ENCODE measurements around the gene PPCS. TPM values are rescaled to one million over a fixed set of nuclear protein-coding genes. Genes with fewer than 3 reads are reported as not detected.

The PPCS gene
- total and polyA plus RNA-seq, 9 of the 15 experiments (the other 6 are each of a cell fraction or from before 2014, with no cell fraction given): 7.9 to 34.6 (median 14.8) TPM

Small RNAs within 50 kb of the gene (small RNA-seq; reads per million reads assigned to genes)
- not detected for gene TMSB4XP1

Other genes starting within 250 kb of the PPCS start
- 17.9 and 19.3 TPM in 2 replicates for gene FOXJ3, start 121.3 kb upstream of the PPCS start, total RNA-seq (2014; rRNA removed)
- gene FOXJ3, start 121.3 kb upstream of the PPCS start, total RNA-seq (2014; rRNA removed; fragmentation: Illumina TruSeq; extraction: Trizol): 23.4 and 27.8 TPM in 2 replicates
- gene FOXJ3, start 121.3 kb upstream of the PPCS start, total RNA-seq (2015; rRNA removed; fragmentation: Illumina TruSeq; extraction: Trizol): 22.0 and 23.5 TPM in 2 replicates
- gene FOXJ3, start 121.3 kb upstream of the PPCS start, total RNA-seq (2021): 35.3 and 35.4 TPM in 2 replicates
- gene FOXJ3, start 121.3 kb upstream of the PPCS start, polyA plus RNA-seq (2011; rRNA removed): 30.5 and 60.5 TPM in 2 replicates
- gene FOXJ3, start 121.3 kb upstream of the PPCS start, polyA plus RNA-seq (2014; fragmentation: Illumina TruSeq; extraction: Trizol): 27.7 and 34.6 TPM in 2 replicates
- gene FOXJ3, start 121.3 kb upstream of the PPCS start, polyA plus RNA-seq (2014; fragmentation: Nextera tagmentation; extraction: Ambion mirVana): 10 to 100 TPM in 1 of 2 experiments, 1 to 10 TPM in 1; 8.7 to 13.1 TPM
- gene FOXJ3, start 121.3 kb upstream of the PPCS start, polyA plus RNA-seq (2014; rRNA removed): 19.0 and 20.1 TPM in 2 replicates
- gene RIMKLA, start 75.8 kb upstream of the PPCS start, total RNA-seq (2014; rRNA removed): under 0.01 TPM in 1 of 2 replicates, not detected in the other
- gene RIMKLA, start 75.8 kb upstream of the PPCS start, total RNA-seq (2014; rRNA removed; fragmentation: Illumina TruSeq; extraction: Trizol): not detected in 2 replicates
- gene RIMKLA, start 75.8 kb upstream of the PPCS start, total RNA-seq (2015; rRNA removed; fragmentation: Illumina TruSeq; extraction: Trizol): not detected in 2 replicates
- gene RIMKLA, start 75.8 kb upstream of the PPCS start, total RNA-seq (2021): 0.02 TPM in 2 replicates
- gene RIMKLA, start 75.8 kb upstream of the PPCS start, polyA plus RNA-seq (2011; rRNA removed): 0.08 TPM in 1 of 2 replicates, not detected in the other
- not detected in 2 replicates for gene RIMKLA, start 75.8 kb upstream of the PPCS start, polyA plus RNA-seq (2014; fragmentation: Illumina TruSeq; extraction: Trizol)
- not detected for gene RIMKLA, start 75.8 kb upstream of the PPCS start, polyA plus RNA-seq (2014; fragmentation: Nextera tagmentation; extraction: Ambion mirVana)
- not detected in 2 replicates for gene RIMKLA, start 75.8 kb upstream of the PPCS start, polyA plus RNA-seq (2014; rRNA removed)
- not detected in 2 replicates for gene ZMYND12, start 521 bp upstream of the PPCS start, total RNA-seq (2014; rRNA removed)
- not detected in 2 replicates for gene ZMYND12, start 521 bp upstream of the PPCS start, total RNA-seq (2014; rRNA removed; fragmentation: Illumina TruSeq; extraction: Trizol)
- gene ZMYND12, start 521 bp upstream of the PPCS start, total RNA-seq (2015; rRNA removed; fragmentation: Illumina TruSeq; extraction: Trizol): not detected in 2 replicates
- gene ZMYND12, start 521 bp upstream of the PPCS start, total RNA-seq (2021): not detected in 2 replicates
- not detected in 2 replicates for gene ZMYND12, start 521 bp upstream of the PPCS start, polyA plus RNA-seq (2011; rRNA removed)
- not detected in 2 replicates for gene ZMYND12, start 521 bp upstream of the PPCS start, polyA plus RNA-seq (2014; fragmentation: Illumina TruSeq; extraction: Trizol)
- not detected for gene ZMYND12, start 521 bp upstream of the PPCS start, polyA plus RNA-seq (2014; fragmentation: Nextera tagmentation; extraction: Ambion mirVana)
- not detected in 2 replicates for gene ZMYND12, start 521 bp upstream of the PPCS start, polyA plus RNA-seq (2014; rRNA removed)
- gene CCDC30, start 6.7 kb downstream of the PPCS start, total RNA-seq (2014; rRNA removed): 0.05 and 0.08 TPM in 2 replicates
- 0.40 and 1.8 TPM in 2 replicates for gene CCDC30, start 6.7 kb downstream of the PPCS start, total RNA-seq (2014; rRNA removed; fragmentation: Illumina TruSeq; extraction: Trizol)
- 0.36 and 0.41 TPM in 2 replicates for gene CCDC30, start 6.7 kb downstream of the PPCS start, total RNA-seq (2015; rRNA removed; fragmentation: Illumina TruSeq; extraction: Trizol)
- 0.76 and 0.91 TPM in 2 replicates for gene CCDC30, start 6.7 kb downstream of the PPCS start, total RNA-seq (2021)
- gene CCDC30, start 6.7 kb downstream of the PPCS start, polyA plus RNA-seq (2011; rRNA removed): 0.17 and 0.19 TPM in 2 replicates
- 0.15 and 0.16 TPM in 2 replicates for gene CCDC30, start 6.7 kb downstream of the PPCS start, polyA plus RNA-seq (2014; fragmentation: Illumina TruSeq; extraction: Trizol)
- under 1 TPM; 0.24 to 0.44 TPM for gene CCDC30, start 6.7 kb downstream of the PPCS start, polyA plus RNA-seq (2014; fragmentation: Nextera tagmentation; extraction: Ambion mirVana)
- 0.12 and 0.23 TPM in 2 replicates for gene CCDC30, start 6.7 kb downstream of the PPCS start, polyA plus RNA-seq (2014; rRNA removed)
- gene PPIH, start 201.9 kb downstream of the PPCS start, total RNA-seq (2014; rRNA removed): 193 and 231 TPM in 2 replicates
- gene PPIH, start 201.9 kb downstream of the PPCS start, total RNA-seq (2014; rRNA removed; fragmentation: Illumina TruSeq; extraction: Trizol): 277 and 303 TPM in 2 replicates
- gene PPIH, start 201.9 kb downstream of the PPCS start, total RNA-seq (2015; rRNA removed; fragmentation: Illumina TruSeq; extraction: Trizol): 287 and 304 TPM in 2 replicates
- 197 and 199 TPM in 2 replicates for gene PPIH, start 201.9 kb downstream of the PPCS start, total RNA-seq (2021)
- 269 and 324 TPM in 2 replicates for gene PPIH, start 201.9 kb downstream of the PPCS start, polyA plus RNA-seq (2011; rRNA removed)
- 417 and 450 TPM in 2 replicates for gene PPIH, start 201.9 kb downstream of the PPCS start, polyA plus RNA-seq (2014; fragmentation: Illumina TruSeq; extraction: Trizol)
- 100 to 1,000 TPM; 221 to 265 TPM for gene PPIH, start 201.9 kb downstream of the PPCS start, polyA plus RNA-seq (2014; fragmentation: Nextera tagmentation; extraction: Ambion mirVana)
- 434 and 470 TPM in 2 replicates for gene PPIH, start 201.9 kb downstream of the PPCS start, polyA plus RNA-seq (2014; rRNA removed)
- 1,738 and 1,868 TPM in 2 replicates for gene YBX1, start 225.9 kb downstream of the PPCS start, total RNA-seq (2014; rRNA removed)
- 1,262 and 1,370 TPM in 2 replicates for gene YBX1, start 225.9 kb downstream of the PPCS start, total RNA-seq (2014; rRNA removed; fragmentation: Illumina TruSeq; extraction: Trizol)
- 1,548 and 1,573 TPM in 2 replicates for gene YBX1, start 225.9 kb downstream of the PPCS start, total RNA-seq (2015; rRNA removed; fragmentation: Illumina TruSeq; extraction: Trizol)
- gene YBX1, start 225.9 kb downstream of the PPCS start, total RNA-seq (2021): 1,160 and 1,216 TPM in 2 replicates
- gene YBX1, start 225.9 kb downstream of the PPCS start, polyA plus RNA-seq (2011; rRNA removed): 411 and 825 TPM in 2 replicates
- gene YBX1, start 225.9 kb downstream of the PPCS start, polyA plus RNA-seq (2014; fragmentation: Illumina TruSeq; extraction: Trizol): 1,646 and 1,955 TPM in 2 replicates
- 100 to 1,000 TPM; 363 to 380 TPM for gene YBX1, start 225.9 kb downstream of the PPCS start, polyA plus RNA-seq (2014; fragmentation: Nextera tagmentation; extraction: Ambion mirVana)
- gene YBX1, start 225.9 kb downstream of the PPCS start, polyA plus RNA-seq (2014; rRNA removed): 1,176 and 1,182 TPM in 2 replicates

Measured in K562 (cell line).